GM18873 (cell line): Measurements from ENCODE around the gene C2orf49.
"Not testable (repeated sequence)": the region's sequence is repeated elsewhere in the genome, so short reads cannot be mapped to it uniquely, and the experiment has no call there.

Experiments used
- ATAC-seq: cut with Tn5 transposase; IDR thresholded peaks from one replicate; pipeline ENCODE4 v1.9.1; 2021; ENCODE audit warnings: mild to moderate bottlenecking, moderate library complexity, moderate number of reproducible peaks; ENCODE audit not compliant: unreplicated experiment, low FRiP score

C2orf49 gene

DNA sequence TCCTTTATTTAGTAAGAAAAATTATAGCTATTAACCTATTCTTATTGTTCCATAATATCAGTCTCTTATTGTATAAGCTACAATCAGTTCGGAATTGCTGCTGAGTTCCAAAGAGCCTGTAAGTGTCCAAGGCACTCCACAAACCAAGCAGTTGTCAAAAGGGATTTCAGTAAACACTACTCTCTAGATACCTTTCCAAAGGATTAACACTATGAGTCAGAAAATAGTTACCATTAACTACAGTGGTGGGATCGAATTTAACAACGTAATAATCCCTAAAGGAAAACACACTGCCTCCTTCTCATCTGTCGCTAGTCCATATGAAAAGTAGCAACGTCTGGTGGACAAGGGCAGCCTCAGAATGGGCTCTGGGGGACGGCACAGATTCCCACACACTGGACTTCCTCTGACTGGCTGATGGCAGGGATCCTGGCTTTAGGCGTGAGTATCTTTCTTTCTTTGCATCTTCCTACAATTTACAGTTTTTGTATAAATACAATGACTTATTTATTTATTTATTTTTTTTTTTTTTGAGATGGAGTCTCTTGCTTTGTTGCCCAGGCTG is 16.6 kb upstream of the C2orf49 start:
- ATAC-seq = no peak

DNA sequence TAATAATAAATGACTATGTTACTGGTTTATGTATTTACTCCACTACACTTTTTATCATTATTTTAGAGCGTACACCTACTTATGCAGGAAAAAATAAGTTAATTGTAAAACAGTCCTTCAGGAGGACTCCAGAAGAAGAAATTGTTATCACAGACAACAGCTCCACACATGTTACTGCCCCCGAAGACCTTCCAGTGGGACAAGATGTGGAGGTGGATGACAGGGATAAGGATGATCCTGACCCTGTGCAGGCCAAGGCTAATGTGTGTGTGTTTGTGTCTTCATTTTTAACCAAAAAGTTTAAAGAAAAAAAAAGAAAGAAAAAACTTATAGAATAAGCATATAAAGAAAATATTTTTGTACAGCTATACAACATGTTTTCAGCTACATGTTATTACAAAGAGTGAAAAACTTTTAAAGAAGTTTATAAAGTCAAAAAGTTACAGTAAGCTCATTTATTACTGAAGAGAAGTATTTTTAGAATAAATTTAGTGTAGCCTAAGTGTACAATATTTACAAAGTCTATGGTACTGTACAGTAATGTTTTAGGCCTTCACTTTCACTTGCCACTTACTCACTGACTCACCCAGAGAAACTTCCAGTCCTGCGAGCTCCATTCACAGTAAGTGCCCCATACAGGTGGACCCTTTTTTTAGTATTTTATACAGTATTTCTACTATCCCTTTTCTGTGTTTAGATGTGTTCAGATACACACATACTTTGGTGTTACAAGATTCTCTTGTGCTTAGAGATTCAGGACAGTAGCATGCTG is 15.3 kb upstream of the C2orf49 start:
- no peak for ATAC-seq

DNA sequence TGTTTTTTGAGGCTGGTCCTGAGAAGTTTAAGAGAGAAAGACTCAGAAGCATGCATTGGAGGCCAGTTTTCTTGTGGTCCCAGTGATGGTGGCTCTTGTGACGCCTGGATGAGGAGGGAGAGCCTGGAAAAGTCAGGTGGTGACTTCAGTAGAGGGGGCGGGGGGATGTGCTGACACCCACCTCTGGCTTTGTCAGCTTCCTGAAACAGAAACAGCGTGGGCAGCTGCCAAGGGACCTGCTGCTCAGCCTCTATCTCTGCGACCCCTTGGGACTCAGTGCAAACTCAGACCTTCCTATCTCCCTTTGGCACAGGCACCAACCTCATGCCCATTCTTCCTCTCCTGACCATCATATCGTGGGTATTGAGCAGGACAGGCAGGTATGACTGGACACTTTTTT is 14.2 kb upstream of the C2orf49 start:
- ATAC-seq = no peak

DNA sequence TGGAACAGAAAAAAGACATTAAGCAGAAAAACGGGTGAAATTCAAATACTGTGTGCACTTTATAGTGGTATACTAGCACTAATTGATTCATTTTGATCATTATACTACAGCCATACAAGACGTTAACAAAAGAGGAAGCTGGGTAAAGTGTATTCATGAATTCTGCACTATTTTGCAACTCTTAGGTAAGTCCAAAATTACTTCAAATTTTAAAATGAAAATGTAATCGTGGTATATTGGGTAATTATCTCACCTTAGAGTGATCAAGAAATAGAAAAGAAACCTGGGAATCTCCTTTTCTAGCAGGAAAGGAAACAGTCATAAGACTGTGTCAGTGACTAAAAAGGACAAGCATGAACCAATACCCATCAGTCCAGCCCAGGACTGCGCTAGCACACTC is 13.2 kb upstream of the C2orf49 start:
- ATAC-seq = no peak

DNA sequence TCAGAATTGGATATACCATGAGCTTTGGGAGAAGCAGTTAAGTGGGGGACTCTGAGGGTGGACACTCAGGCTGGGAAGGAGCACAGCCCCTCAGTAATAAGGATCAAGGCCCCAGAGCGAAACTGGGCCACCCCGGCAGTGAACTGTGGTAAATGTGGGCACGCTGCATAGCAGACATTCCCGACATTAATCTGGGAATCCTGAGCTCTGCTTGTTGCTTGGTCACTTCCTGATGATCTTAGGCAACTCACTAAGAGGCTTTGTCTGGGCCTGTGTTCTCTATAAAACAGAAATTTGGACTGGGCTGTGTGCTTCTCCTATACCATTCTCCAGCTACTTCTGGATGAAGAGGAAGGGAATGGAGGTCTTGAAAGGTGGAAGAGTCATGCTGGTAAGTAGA is 12.6 kb upstream of the C2orf49 start:
- no peak for ATAC-seq

DNA sequence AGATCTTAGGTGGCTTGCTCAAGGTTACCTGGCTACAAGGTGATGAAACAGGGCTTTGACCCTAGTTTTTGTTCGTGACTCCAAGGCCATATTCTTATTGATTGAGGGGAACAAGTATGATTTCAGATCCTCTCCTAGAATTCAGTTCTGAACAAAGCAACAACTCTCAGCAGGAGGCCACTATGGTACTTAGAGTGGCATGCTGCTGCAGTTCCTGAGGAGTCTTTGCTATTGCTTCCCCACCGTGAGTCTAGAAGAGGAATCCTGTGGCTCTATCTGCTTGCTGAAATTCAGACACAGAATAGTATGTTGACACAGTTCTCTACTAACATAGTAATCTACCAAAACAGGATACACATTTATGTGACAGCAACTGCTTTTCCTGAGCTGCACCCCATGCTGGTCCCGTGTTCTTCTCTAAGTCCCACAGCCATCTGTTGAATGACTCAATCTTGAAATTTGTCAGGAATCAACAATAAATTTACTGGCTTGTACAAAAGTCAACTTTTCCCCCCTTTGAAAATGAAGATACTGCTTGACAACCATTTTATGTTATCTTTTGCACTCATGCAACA is 11.9 kb upstream of the C2orf49 start:
- ATAC-seq = no peak

DNA sequence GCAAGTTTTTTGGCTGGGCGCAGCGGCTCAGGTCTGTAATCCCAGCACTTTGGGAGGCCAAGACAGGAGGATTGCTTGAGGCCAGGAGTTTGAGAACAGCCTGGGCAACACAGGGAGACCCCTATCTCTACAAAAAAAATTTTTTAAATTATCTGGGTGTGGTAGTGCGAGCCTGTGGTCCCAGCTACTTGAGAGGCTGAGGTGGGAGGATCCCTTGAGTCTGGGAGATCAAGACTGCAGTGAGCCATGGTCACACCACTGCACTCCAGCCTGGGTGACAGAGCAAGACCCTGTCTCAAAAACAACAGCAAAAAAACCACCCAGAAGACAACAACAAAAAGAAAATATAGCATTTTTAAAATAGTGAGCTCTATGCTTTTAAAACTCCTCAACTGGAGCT is 10.1 kb upstream of the C2orf49 start:
- not testable (repeated sequence) for ATAC-seq

DNA sequence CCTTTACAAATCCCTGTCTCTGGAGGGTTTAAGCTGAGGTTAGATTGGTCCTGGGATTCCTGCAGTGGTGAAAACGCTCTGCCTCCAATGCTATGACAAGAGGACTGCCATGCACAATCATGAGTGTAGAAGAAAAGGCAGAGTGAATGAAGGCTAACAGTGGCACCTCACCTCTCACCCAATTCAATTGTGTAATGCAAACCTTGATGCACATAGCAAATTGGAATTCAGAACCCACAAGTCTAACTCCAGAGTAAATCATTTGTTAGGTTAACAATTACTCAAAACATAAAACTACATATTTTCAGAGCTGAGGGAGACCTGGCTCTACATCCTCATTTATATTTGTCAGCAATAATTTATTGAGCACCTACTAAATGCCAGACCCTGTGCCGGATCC is 9.7 kb upstream of the C2orf49 start:
- no peak for ATAC-seq

DNA sequence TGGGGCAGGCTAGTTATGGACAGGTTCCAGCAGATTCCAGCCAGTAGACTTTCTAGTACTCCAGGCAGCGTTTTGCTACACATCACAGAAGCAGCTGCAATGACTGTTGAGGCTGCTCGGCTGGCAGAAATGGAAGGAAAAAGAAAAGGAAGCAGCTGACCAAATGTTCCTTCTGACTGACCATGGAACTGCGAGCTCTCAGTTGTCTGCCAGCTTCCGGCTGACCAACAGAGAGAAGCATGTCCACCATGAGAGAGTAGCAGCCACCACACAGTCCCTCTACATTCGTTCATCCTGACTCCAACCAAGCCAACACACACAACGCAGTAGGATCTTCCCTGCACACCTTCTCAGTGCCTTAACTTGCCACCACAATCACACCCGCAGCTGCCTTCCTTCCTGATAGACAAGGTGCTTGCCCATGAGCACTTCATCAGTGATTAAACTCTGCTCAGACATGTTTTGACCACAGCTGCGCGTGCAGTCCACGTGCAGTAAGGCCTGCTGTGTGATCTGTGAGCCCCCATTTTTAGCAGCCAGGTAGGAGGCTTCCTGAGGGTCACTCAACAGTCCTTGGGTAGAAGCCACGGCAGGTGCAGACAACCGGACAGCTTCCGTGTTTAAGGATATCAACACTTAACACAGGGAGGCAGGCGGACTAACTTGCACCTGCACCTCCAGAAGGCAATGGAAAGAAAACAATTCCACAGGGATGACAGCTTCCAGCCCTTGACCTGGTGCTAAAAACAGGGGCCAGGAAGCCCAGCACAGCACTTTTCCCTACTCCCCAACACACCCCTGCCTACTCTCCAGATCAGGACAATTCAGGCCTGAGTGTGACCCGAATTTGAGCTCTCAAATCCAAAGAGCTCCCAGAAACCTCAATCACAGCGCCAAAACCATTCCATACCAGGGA is 8.8 kb upstream of the C2orf49 start:
- peak; percentile 35 for ATAC-seq

DNA sequence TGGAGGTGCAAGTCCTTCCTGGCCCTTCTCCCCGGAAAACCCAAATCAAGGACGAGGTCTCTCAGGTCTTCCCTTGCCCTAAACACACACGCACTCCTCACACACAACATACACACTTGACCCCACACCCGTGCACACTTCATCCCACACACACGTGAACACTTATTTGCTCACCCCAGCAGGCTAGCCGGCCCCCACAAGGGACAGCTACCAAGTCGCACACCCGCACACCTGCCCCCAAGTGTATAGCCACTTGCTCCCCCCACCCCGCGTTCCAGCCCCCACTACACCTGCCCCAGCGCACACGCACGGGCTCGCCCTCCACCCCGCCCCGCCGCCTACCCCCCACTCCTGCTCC is 8.2 kb upstream of the C2orf49 start:
- ATAC-seq = no peak

DNA sequence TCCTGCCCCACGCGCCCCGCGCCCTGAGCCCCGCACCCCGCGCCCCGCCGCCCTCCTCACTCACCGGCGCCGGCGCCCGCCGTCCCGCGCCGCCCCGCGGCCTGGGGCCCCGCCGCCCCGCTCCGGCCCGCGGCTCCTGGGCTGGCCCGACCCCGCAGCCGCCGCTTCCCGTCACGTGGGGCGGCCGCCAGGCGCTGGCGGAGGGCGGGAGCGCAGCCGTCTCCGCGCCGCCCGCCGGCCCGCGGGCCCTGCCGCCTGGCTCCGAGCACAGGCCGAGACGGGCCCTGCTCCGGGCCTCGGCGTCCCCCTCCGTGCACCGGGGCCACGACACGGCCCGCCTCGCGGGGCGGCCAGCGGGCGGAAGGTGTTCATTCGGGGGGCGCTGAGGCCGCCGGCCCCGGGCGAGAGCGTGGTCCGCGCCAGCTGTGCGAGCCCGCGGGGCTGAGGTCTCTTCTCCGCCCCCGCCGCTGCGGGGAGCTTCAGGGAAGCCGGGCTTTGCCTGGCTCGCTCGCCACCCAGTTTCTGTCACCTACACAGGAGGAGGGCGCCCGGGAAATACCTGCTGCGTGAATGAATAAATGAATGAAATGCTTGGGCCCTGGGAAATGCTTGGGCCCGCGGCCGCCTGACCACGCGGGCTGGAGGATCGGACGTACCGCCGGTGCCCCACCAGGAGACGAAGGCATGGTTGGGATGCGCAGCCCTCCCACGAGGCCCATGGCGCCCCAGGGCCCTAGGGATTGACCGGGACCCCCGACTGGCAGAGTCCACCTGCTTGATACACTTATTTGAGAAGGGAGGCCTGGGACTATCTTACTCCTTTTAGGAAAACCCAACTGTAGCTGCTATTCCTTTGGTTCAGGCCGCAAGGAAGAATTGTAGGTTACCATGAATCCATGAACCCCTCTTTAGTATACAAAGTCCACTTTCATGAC is 7.5 kb upstream of the C2orf49 start, which contains the start of gene TGFBRAP1:
TSS of gene TGFBRAP1 (minus strand) at position 175 of the 935 bp plus-strand sequence. CDS start 21,434 bp downstream, outside the sequence.
- peak; percentile 45 for ATAC-seq

DNA sequence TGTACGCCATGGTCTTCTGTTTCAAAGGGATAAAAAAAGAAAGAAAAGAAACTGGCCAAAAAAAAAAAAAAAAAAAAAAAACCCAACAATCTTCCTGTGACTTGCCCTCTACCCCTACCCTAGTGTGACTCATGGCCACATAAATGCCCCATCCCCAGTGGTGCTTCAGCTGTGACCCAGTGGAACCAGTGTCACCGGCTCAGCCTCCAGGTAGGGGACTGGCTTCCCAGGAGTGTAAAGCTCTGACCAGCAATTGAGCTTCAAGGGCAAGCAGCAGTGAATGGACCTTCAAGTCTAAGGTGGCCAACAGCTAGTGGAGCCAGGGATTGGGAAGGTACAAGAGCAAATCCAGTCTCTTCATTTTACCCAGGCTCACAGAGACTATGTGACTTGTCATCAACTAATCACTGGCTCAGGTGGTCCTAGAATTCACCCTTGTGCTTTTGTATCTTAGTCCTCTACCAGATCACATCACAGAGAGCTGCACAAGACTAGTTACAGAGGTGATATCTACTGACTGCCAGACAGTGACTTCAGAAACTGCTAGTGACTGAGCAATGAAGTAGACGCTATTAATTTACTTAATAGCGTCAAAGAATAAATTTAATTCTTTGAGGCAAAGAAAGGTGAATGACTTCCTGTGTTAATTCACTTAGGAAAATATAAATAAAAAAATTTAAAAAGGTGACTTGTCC is 6.5 kb upstream of the C2orf49 start:
- ATAC-seq = no peak

DNA sequence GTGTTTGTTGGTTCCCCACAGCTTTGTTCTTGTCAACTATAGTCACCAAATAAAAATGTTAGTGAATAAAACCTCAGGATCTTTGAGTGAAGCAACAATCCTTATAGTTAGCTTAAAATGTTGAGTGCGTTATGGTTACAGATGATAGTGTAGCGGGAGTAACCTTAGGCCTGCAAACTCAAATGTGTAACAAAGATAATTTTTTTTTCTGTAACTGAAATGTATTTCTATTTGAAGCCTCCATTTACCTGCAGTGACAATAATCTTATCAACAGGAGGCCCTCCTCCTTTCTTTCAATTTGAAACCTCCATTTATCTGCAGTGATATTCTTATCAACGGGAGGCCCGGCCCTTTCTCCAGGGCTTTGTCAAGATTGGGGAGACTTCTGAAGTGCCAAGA is 3.1 kb upstream of the C2orf49 start:
- ATAC-seq = no peak

DNA sequence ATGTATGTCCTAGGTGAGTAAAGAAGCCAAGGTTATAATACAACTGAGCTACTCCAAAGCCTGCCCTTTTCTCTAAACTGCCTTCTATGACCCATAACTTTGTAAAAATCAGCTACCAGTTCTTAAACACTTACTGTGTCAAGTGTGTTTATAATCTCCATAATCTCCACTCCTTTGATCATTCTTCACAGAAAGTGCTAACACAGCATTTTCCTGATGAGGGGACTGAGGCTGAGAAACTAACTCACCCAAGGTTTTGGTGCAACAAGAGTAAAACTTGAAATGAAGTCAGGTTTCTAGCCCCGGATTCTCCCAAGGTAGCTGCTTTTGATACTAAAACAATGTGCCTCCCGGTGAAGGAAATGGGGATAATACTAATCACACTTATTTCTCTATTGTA is 1.9 kb upstream of the C2orf49 start:
- no peak for ATAC-seq

DNA sequence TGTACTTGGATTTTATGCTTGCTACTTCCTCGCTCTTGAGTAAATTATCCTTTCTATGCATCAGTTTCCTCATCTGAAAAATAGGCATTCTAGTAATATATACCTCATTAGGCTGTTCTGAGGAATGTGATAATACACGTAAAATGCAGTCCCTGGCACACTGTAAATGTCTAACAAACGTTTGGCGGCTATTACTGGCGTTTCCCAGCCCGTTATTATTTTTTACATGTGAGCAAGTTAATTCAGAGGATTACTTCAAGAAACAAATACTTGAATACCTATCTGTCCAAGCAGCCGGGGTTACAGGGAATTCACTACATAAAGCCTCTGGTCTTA is 586 bp upstream of the C2orf49 start:
- no peak for ATAC-seq

DNA sequence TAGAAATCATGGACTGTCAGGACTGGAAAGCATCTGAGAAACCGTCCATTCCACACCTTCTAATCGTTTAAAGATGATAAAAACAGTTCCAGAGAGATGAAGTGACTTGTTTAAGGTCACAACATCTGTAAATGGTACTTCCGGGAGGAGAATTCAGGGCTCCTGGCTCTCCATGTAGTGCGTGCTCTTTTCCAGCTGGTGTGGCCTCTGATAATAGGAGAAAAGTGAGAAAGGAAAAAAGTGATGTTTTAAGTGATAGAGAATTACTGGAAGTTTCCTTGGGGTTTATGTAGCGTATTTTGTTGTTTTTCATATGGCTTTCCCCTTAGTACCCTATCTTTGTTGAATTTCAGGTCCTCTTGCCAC is 663 bp downstream of the C2orf49 start:
- peak; percentile 1 for ATAC-seq

DNA sequence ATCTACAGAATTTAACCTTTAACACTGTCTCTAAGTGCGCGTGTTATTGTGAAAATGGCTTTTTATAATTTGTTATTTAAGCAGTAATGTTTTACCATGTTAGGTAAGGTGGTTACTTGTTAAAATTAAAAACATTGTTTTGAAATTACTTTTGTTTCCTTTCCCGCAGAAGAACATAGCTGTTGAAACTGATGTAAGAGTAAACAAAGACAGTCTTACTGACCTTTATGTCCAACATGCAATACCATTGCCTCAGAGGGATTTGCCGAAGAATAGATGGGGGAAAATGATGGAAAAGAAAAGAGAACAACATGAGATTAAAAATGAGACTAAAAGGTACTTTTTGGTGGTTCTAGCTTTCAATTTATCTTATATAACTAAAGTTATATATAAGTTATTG is 2.1 kb downstream of the C2orf49 start:
- no peak for ATAC-seq

DNA sequence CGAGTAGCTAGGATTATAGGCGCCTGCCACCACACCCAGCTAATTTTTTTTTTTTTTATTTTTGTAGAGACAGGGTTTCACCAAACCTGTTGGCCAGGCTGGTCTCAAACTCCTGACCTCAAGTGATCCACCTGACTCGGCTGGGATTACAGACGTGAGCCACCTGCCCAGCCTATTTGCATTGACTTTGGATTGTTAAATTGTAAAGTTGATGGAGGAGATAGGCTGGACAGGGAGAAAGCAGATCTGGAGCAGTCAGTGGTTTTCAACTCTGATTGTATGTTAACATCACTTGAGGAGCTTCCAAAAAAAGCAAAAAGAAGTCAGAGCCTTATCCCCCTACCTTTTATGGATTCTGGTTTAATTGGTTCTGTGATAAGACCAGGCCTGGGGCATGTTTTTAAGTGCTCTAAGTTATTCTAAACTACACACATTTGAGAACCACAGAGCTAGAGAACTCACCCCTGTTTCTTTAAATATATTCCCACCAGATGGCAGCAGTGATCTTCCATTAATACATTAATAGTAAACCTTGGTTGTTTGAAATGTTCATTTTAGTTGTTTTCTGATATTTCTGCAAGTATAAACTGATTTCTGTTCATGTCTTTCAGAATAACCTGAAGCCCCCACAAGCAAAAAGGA is 7.5 kb downstream of the C2orf49 start:
- ATAC-seq = no peak

DNA sequence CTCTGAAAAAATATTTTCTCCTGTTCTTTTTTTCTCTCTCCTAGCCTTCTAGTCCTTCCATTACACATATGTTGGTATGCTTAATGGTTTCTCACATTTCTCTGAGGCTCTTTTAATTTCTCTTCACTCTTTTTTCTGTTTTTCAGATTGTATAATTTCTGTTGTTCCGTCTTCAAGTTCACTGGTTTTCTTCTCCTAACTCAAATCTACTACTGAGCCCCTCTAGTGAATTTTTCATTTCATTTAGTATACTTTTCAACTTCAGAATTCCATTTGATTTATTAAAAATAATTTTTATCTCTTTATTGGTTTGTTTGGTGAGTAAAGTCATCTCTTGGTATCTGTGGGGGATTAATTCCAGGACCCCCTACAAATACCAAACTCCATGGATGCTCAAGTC is 19.8 kb downstream of the C2orf49 start:
- no peak for ATAC-seq
